SK-N-DZ (cell line): ENCODE data around the gene PTGER2.

Experiments used
- DNase-seq: peaks from one replicate; pipeline ENCODE4 v3.0.0-alpha.2; 2015; ENCODE audit warnings: low spot score

PTGER2 gene

GRCh38 chr14:52370406-52370935, 56.4 kb downstream of the PTGER2 start:
- DNase-seq, result no peak

GRCh38 chr14:52377940-52378339, 63.8 kb downstream of the PTGER2 start:
- no peak for DNase-seq
